ENCODE data around the gene DAZAP1. TPM values are rescaled to one million over a fixed set of nuclear protein-coding genes. Genes with fewer than 3 reads are reported as not detected.

DAZAP1 gene
- total and polyA plus RNA-seq, 4 donors, result 5.4 to 45.0 (median 29.7) TPM

GRCh38 chr19:1450735-1451731 is 43.6 kb downstream of the DAZAP1 start:
- H3K27me3 ChIP-seq (ENCODE audit: control insufficient read depth in 4 of 4, insufficient read depth in 4 of 4, low read length in 3 of 4), result peaks cover 11 to 26% (median 20%) of the 10 kb centered on the region in 4 donors
- H3K9ac ChIP-seq (ENCODE audit: low read depth in 1 of 2, low read length in 2 of 2), result no peak overlapping the region

More at GRCh38 chr19:1450735-1451731, 43.6 kb downstream of the DAZAP1 start:
- no peak overlapping the region for H3K27ac ChIP-seq (ENCODE audit: low read depth in 1 of 2, low read length in 2 of 2)
- TF ChIP-seq YY1 (IDR thresholded peaks at IDR 0.05), result no peak
- no peak for TF ChIP-seq MAX (IDR thresholded peaks at IDR 0.05)
- no peak for TF ChIP-seq REST (IDR thresholded peaks at IDR 0.05)
- no peak for TF ChIP-seq ZBTB33 (IDR thresholded peaks at IDR 0.05)
- TF ChIP-seq SP1 (IDR thresholded peaks at IDR 0.05), result no peak
- TF ChIP-seq CTCF (IDR thresholded peaks at IDR 0.05; ENCODE audit: low read depth, low read length, missing input control), result no peak
- no peak for TF ChIP-seq FOXA2 (IDR thresholded peaks at IDR 0.05)
- no peak for TF ChIP-seq RXRA (IDR thresholded peaks at IDR 0.05)
- no peak for TF ChIP-seq NR2F2 (IDR thresholded peaks at IDR 0.05)
- no peak for TF ChIP-seq EGR1 (IDR thresholded peaks at IDR 0.05; ENCODE audit: low read depth in 2 of 2)
- TF ChIP-seq GABPA (IDR thresholded peaks at IDR 0.05 in 1 of 2, conservative IDR thresholded peaks at IDR 0.05 in 1 of 2), result no peak
- TF ChIP-seq JUND (IDR thresholded peaks at IDR 0.05), result no peak
- no peak for TF ChIP-seq TAF1 (conservative IDR thresholded peaks at IDR 0.05)
- 53% methylated on average over 22 of the region's 22 CpGs for WGBS
- peaks cover 0 to 1% (median 0%) of the 10 kb centered on the region in 4 donors for H3K36me3 ChIP-seq (ENCODE audit: control insufficient read depth in 4 of 4, insufficient read depth in 3 of 4, low read depth in 1 of 4, low read length in 3 of 4)
- DNase-seq (ENCODE audit: low spot score), result no peak
- H3K4me3 ChIP-seq (ENCODE audit: low read depth in 1 of 3, low read length in 3 of 3), result no peak overlapping the region
- H3K9me3 ChIP-seq (ENCODE audit: control insufficient read depth in 4 of 4, low read length in 3 of 4), result no peaks in the 10 kb centered on the region
- peaks cover 0 to 28% (median 5%) of the 10 kb centered on the region in 4 donors for H3K4me1 ChIP-seq (ENCODE audit: control insufficient read depth in 4 of 4, insufficient read depth in 4 of 4, low read length in 3 of 4)
